ENCODE measurements around the gene SLC6A6. TPM values are rescaled to one million over a fixed set of nuclear protein-coding genes. Genes with fewer than 3 reads are reported as not detected.

The SLC6A6 gene
- total and polyA plus RNA-seq, 11 donors = 9.1 to 121 (median 34.9) TPM

GRCh38 chr3:14490255-14490654 is 87.8 kb downstream of the SLC6A6 start:
- H3K27ac ChIP-seq = no peak overlapping the region
- 83 to 90% (median 88%) methylated on average over 4 of the region's 4 CpGs for WGBS, 4 donors
- H3K4me1 ChIP-seq = peaks cover 0 to 12% (median 7%) of the 10 kb centered on the region in 12 donors
- no peak overlapping the region for H3K4me3 ChIP-seq
- no peaks in the 10 kb centered on the region for H3K9me3 ChIP-seq
- TF ChIP-seq CTCF (IDR thresholded peaks at IDR 0.05) (no peak), POLR2A (IDR thresholded peaks at IDR 0.05) (no peak)
- peak in 1 of 5 donors; percentile 11 for DNase-seq
- no peaks in the 10 kb centered on the region for H3K27me3 ChIP-seq
- H3K36me3 ChIP-seq = peaks cover 0 to 55% (median 39%) of the 10 kb centered on the region in 9 donors
- intact Hi-C loops (cut with DNase I) = no loop called here
- ATAC-seq = peak in 2 of 4 donors; percentile 3 to 4

- ATAC-seq (no peak), DNase-seq (no peak)
- no peaks in the 10 kb centered on the region for H3K27me3 ChIP-seq
- H3K4me3 ChIP-seq = no peak overlapping the region
- TF ChIP-seq POLR2A (IDR thresholded peaks at IDR 0.05) = no peak
- no peak for TF ChIP-seq CTCF (IDR thresholded peaks at IDR 0.05)
- peaks cover 0 to 55% (median 40%) of the 10 kb centered on the region in 9 donors for H3K36me3 ChIP-seq
- H3K9me3 ChIP-seq = no peaks in the 10 kb centered on the region
- H3K27ac ChIP-seq = no peak overlapping the region
- intact Hi-C loops (cut with DNase I) = no loop called here
- H3K4me1 ChIP-seq = peaks cover 0 to 12% (median 7%) of the 10 kb centered on the region in 12 donors
- 94 to 97% (median 96%) methylated on average over 2 of the region's 2 CpGs for WGBS, 4 donors
These were observed 88.4 kb downstream of the SLC6A6 start for GRCh38 chr3:14490831-14491230.

- Histone ChIP-seq H3K9me3 (no peaks in the 10 kb centered on the region), H3K4me1 (peaks cover 0 to 12% (median 7%) of the 10 kb centered on the region in 12 donors), H3K27ac (no peak overlapping the region), H3K36me3 (peaks cover 0 to 57% (median 40%) of the 10 kb centered on the region in 9 donors), H3K4me3 (no peak overlapping the region), H3K27me3 (no peaks in the 10 kb centered on the region)
- intact Hi-C loops (cut with DNase I) = no loop called here
- DNase-seq (peak in 1 of 5 donors; percentile 14), ATAC-seq (peak in 3 of 4 donors; percentile 5 to 40 (median 10))
- whole genome bisulfite sequencing, 4 donors = 82 to 87% (median 85%) methylated on average over 14 to 17 of the region's 17 CpGs
- TF ChIP-seq CTCF (IDR thresholded peaks at IDR 0.05) = no peak
- TF ChIP-seq POLR2A (IDR thresholded peaks at IDR 0.05) = no peak
These were observed 89.2 kb downstream of the SLC6A6 start for GRCh38 chr3:14491396-14492190.

DNA sequence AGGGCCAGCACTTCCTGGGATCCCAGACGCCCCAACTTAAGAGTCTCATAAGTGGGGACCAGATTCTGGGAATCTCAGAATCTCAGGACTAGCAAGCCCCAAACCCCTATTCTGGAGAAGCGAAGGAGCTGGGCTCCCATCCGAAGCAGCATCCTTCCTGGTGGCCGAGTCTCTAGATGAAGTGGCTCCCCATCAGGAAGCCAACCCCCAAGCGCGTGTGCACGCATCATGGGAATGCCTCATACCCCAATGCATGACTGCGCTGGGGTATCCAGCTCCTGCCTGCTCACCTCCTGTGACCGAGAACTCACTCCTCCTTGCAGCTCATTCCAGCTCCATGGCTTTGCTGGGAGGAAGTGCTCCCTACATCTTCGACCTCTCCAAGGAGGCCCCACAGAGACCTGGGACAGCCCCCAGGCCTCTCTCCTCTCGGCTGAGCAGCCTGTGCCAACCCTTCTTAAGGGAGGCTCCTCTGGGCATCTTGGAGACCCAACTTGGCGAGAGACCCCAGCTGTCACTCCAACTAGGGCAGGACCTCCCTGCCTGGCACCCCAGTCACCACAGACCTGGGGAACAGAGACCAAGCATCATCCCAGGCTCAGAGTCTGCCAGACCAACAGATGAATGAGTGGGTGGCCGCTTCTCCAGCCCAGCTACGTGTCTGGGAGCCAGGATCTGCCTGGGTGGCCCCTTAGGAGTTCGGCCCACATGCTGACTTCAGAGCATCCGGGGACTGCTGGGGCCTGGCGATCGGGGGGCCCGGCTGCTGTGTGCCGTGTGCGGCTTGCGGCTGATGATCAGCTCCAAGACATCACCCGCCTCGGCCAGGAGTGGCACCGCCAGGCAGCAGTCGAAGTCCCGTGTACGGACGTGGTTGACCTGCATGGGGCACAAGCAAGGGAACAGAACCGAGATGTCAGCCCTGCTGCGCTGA is 90.8 kb downstream of the SLC6A6 start:
- DNase-seq (no peak), ATAC-seq (peak in 2 of 4 donors; percentile 1 to 11)
- peaks cover 0 to 9% (median 1%) of the 10 kb centered on the region in 12 donors for H3K4me1 ChIP-seq
- TF ChIP-seq POLR2A (IDR thresholded peaks at IDR 0.05) = no peak
- TF ChIP-seq CTCF (IDR thresholded peaks at IDR 0.05) = no peak
- no peak overlapping the region for H3K4me3 ChIP-seq
- peaks cover 0 to 67% (median 36%) of the 10 kb centered on the region in 9 donors for H3K36me3 ChIP-seq
- intact Hi-C loops (cut with DNase I) = no loop called here
- H3K27me3 ChIP-seq = no peaks in the 10 kb centered on the region
- H3K27ac ChIP-seq = no peak overlapping the region
- WGBS, 4 donors = 87 to 93% (median 91%) methylated on average over 25 to 31 of the region's 31 CpGs
- H3K9me3 ChIP-seq = no peaks in the 10 kb centered on the region
